Mammary epithelial cell (primary cell): ENCODE data around the gene UBB.

Experiments
- CTCF ChIP-seq, 2 donors: IDR thresholded peaks in 1 of 2; conservative IDR thresholded peaks in 1 of 2; 2 replicates each; pipeline ENCODE4 v1.5.1; 2011 to 2012; ENCODE audit warnings: inconsistent platforms in 2 of 2, low read length in 2 of 2, mild to moderate bottlenecking in 2 of 2, control low read depth in 1 of 2, low read depth in 1 of 2; ENCODE audit not compliant: insufficient read depth in 1 of 2; ENCODE audit errors: extremely low read depth in 1 of 2
- EZH2 ChIP-seq: IDR thresholded peaks from 2 replicates; pipeline ENCODE4 v1.6.1; 2012; ENCODE audit warnings: low read length, inconsistent platforms, borderline replicate concordance

GRCh38 chr17:16374146-16374938 is 6.5 kb upstream of the UBB start:
- no peak for TF ChIP-seq CTCF (conservative IDR thresholded peaks at IDR 0.05 in 1 of 2, IDR thresholded peaks at IDR 0.05 in 1 of 2; ENCODE audit: extremely low read depth in 1 of 2, insufficient read depth in 1 of 2, low read depth in 1 of 2, low read length in 2 of 2)
- no peak for TF ChIP-seq EZH2
